Dermis blood vessel endothelial cell (primary cell): ENCODE results near the gene GGA3. TPM values are rescaled to one million over a fixed set of nuclear protein-coding genes. Genes with fewer than 3 reads are reported as not detected.
A peak's percentile ranks its signal among the peaks of the same experiment; 100 is the strongest.

ENCODE experiments used
- DNase-seq: peaks from one replicate; pipeline ENCODE4 v3.0.0; 2010
- total RNA-seq: library from RNA; depleted of rRNA; stranded (reverse); fragments of >200 nt; gene quantifications from 2 replicates; pipeline ENCODE4 v1.2.3, GENCODE V29; 2014

The GGA3 gene
- total RNA-seq, 1 donor from 2014 or later: 11.9 TPM

- DNase-seq: no peak
Measured at GRCh38 chr17:75244133-75244866, 17.1 kb downstream of the GGA3 start.

GRCh38 chr17:75242461-75243042 is 18.9 kb downstream of the GGA3 start:
- DNase-seq: no peak

GRCh38 chr17:75241996-75242460 is 19.4 kb downstream of the GGA3 start:
- DNase-seq: no peak

GRCh38 chr17:75241502-75241901 is 19.9 kb downstream of the GGA3 start:
- DNase-seq: no peak

GRCh38 chr17:75241143-75241430 is 20.3 kb downstream of the GGA3 start:
- no peak for DNase-seq

- peak; percentile 73 for DNase-seq
Measured at GRCh38 chr17:75240394-75241142, 20.8 kb downstream of the GGA3 start.

- no peak for DNase-seq
Measured at GRCh38 chr17:75239778-75240393, 21.5 kb downstream of the GGA3 start.

- no peak for DNase-seq
Measured at GRCh38 chr17:75239214-75239613, 22.2 kb downstream of the GGA3 start.

GRCh38 chr17:75238684-75239191 is 22.7 kb downstream of the GGA3 start:
- peak; percentile 84 for DNase-seq

GRCh38 chr17:75238020-75238580 is 23.3 kb downstream of the GGA3 start:
- no peak for DNase-seq

- DNase-seq: no peak
Measured at GRCh38 chr17:75237100-75238014, 24.0 kb downstream of the GGA3 start.

GRCh38 chr17:75232786-75233185 is 28.6 kb downstream of the GGA3 start:
- no peak for DNase-seq

GRCh38 chr17:75231741-75232464 is 29.5 kb downstream of the GGA3 start:
- no peak for DNase-seq

- no peak for DNase-seq
Measured at GRCh38 chr17:75231071-75231470, 30.3 kb downstream of the GGA3 start.

- peak; percentile 30 for DNase-seq
Measured at GRCh38 chr17:75228847-75229246, 32.6 kb downstream of the GGA3 start.

GRCh38 chr17:75228305-75228704 is 33.1 kb downstream of the GGA3 start:
- no peak for DNase-seq

GRCh38 chr17:75227729-75228128 is 33.7 kb downstream of the GGA3 start:
- no peak for DNase-seq

GRCh38 chr17:75225016-75225415 is 36.4 kb downstream of the GGA3 start:
- no peak for DNase-seq

GRCh38 chr17:75219815-75220214 is 41.6 kb downstream of the GGA3 start:
- DNase-seq: no peak

GRCh38 chr17:75218131-75218530 is 43.3 kb downstream of the GGA3 start:
- DNase-seq: no peak

GRCh38 chr17:75209061-75209460 is 52.3 kb downstream of the GGA3 start:
- DNase-seq: no peak
